HepG2 (cell line): ENCODE results near the gene PAK1. TPM values are rescaled to one million over a fixed set of nuclear protein-coding genes. Genes with fewer than 3 reads are reported as not detected.

Experiments
- ATAC-seq: fragments of 200-7000 bp; cut with Tn5 transposase; 3 replicates; pipeline ENCODE4 v1.9.1; 2020; ENCODE audit warnings: mild to moderate bottlenecking, moderate library complexity
- BruUV-seq: library from RNA; stranded (reverse); fragments of 400-500 nt; replicated peaks from 2 replicates; lab custom pipeline; 2021; lab: Mats Ljungman, UMichigan
- CTCF ChIA-PET: fragments of 300-600 bp; formaldehyde crosslinking; extraction: SDS; loops from one replicate; lab custom pipeline; 2021; ENCODE audit warnings: low total read pairs, inconsistent platforms, low intra/inter-chr PET ratio; lab: Yijun Ruan, JAX
- POLR2A ChIA-PET: fragments of 350-600 bp; sonication (Branson Sonifier 250); formaldehyde crosslinking; loops from one replicate; lab custom pipeline; 2020; ENCODE audit warnings: antibody characterized with exemption, inconsistent platforms; lab: Yijun Ruan, JAX
- DNase-seq: peaks from one replicate; pipeline ENCODE4 v3.0.0-alpha.2; 2015; ENCODE audit warnings: low spot score
- FAIRE-seq: peaks from 3 replicates; lab custom pipeline; 2011; peaks lifted over from hg19 to GRCh38; lab: Jason Lieb, UNC
- H2AFZ ChIP-seq: one replicate; pipeline ENCODE4 v1.6.1; 2011; ENCODE audit warnings: low read length, inconsistent platforms
- H3K27ac ChIP-seq: fragments of 300-600 bp; 3 replicates; pipeline ENCODE4 v1.8.0; 2011; ENCODE audit warnings: mixed run types, mild to moderate bottlenecking, mixed read lengths, low read length, inconsistent platforms; ENCODE audit not compliant: insufficient read depth; ENCODE audit errors: extremely low read length
- H3K27me3 ChIP-seq, 2 experiments: fragments of 200-600 bp in 1 of 2; 2 replicates in 1 of 2; 3 replicates in 1 of 2; pipeline versions ENCODE4 v1.6.0 to v1.8.0; 2011; ENCODE audit warnings: low read length in 2 of 2, mild to moderate bottlenecking in 2 of 2, moderate library complexity in 2 of 2, inconsistent platforms in 1 of 2; ENCODE audit not compliant: insufficient read depth in 2 of 2, control insufficient read depth in 1 of 2
- H3K36me3 ChIP-seq, 2 experiments: fragments of 200-600 bp in 1 of 2; replicated peaks in 1 of 2; 2 replicates in 1 of 2; 3 replicates in 1 of 2; pipeline versions ENCODE4 v1.5.1 to v1.8.0; 2011; ENCODE audit warnings: low read length in 2 of 2, inconsistent platforms in 1 of 2; ENCODE audit not compliant: insufficient read depth in 2 of 2, control insufficient read depth in 1 of 2
- H3K4me1 ChIP-seq: 2 replicates; pipeline ENCODE4 v1.5.1; 2012; ENCODE audit warnings: low read length, inconsistent platforms; ENCODE audit not compliant: insufficient read depth
- H3K4me2 ChIP-seq: 2 replicates; pipeline ENCODE4 v1.6.0; 2011; ENCODE audit warnings: low read depth, low read length, inconsistent platforms
- H3K4me3 ChIP-seq, 3 experiments: fragments of 200-600 bp in 1 of 3; sonication (generic), shearing (Covaris generic) in 1 of 3; replicated peaks in 1 of 3; 2 replicates each; pipeline ENCODE4 v1.5.1; 2011 to 2016; ENCODE audit warnings: low read length in 3 of 3, inconsistent platforms in 2 of 3, low read depth in 2 of 3, mild to moderate bottlenecking in 2 of 3, control low read depth in 1 of 3, mixed read lengths in 1 of 3; ENCODE audit not compliant: insufficient read depth in 1 of 3
- H3K79me2 ChIP-seq: one replicate; pipeline ENCODE4 v1.6.1; 2011; ENCODE audit warnings: low read length, inconsistent platforms; ENCODE audit not compliant: insufficient read depth
- H3K9ac ChIP-seq: 2 replicates; pipeline ENCODE4 v1.6.0; 2011; ENCODE audit warnings: mild to moderate bottlenecking, low read depth, low read length, inconsistent platforms; ENCODE audit not compliant: insufficient read depth
- H3K9me3 ChIP-seq: 2 replicates; pipeline ENCODE4 v1.5.1; 2012; ENCODE audit warnings: mild to moderate bottlenecking, low read length
- H4K20me1 ChIP-seq: 2 replicates; pipeline ENCODE4 v1.6.0; 2011; ENCODE audit warnings: inconsistent platforms, mild to moderate bottlenecking, low read length, moderate library complexity; ENCODE audit not compliant: insufficient read depth
- FOXC1 ChIP-seq: sonication (generic); formaldehyde crosslinking; IDR thresholded peaks from 2 replicates; pipeline ENCODE4 v1.8.0; 2022; ENCODE audit warnings: mild to moderate bottlenecking, missing genetic modification reagents, borderline replicate concordance
- HNRNPUL1 ChIP-seq: fragments of 200-400 bp; formaldehyde crosslinking; IDR thresholded peaks from 2 replicates; pipeline ENCODE4 v1.6.1; 2017; ENCODE audit warnings: low read depth, mild to moderate bottlenecking, low read length, moderate library complexity
- NPAS2 ChIP-seq: sonication (generic); formaldehyde crosslinking; IDR thresholded peaks from 2 replicates; pipeline ENCODE4 v1.8.0; 2022; ENCODE audit warnings: mild to moderate bottlenecking, missing genetic modification reagents, borderline replicate concordance
- RFX1 ChIP-seq: fragments of 450-650 bp; IDR thresholded peaks from 2 replicates; pipeline ENCODE4 v1.6.1; 2017
- WGBS: methylation state at CpG from one replicate; pipeline ENCODE4 v1.1.6; 2017; ENCODE audit warnings: low lambda C conversion rate; 5-methylcytosine and 5-hydroxymethylcytosine counted together
- in situ Hi-C: cut with HindIII; loops from 2 replicates; pipeline ENCODE4 v1.10.0; 2017; ENCODE audit warnings: low pct_unique_long_range_greater_than_20kb; ENCODE audit not compliant: extremely low pct_ligation_motif_present
- intact Hi-C: fragments of 100-400 bp; cut with micrococcal nuclease; formaldehyde crosslinking; loops from one replicate; pipeline ENCODE4 v1.10.0; 2022; ENCODE audit not compliant: unreplicated experiment
- polyA plus RNA-seq, 8 experiments: library from polyadenylated mRNA; depleted of rRNA in 3 of 8; stranded (reverse) in 7 of 8; unstranded in 1 of 8; fragments of >200 nt; fragmentation: Illumina TruSeq in 4 of 8; extraction: Trizol in 4 of 8; gene quantifications; 2 replicates each; pipeline versions ENCODE4 v1.2.1 to v1.2.3, GENCODE V29; 2011 to 2016; ENCODE audit warnings: low read depth in 4 of 8, missing spikeins in 1 of 8, mixed read lengths in 1 of 8; ENCODE audit not compliant: insufficient read depth in 1 of 8
- total RNA-seq, 5 experiments: library from RNA; depleted of rRNA; stranded (reverse); fragments of >200 nt; fragmentation: Illumina TruSeq; extraction: Trizol; gene quantifications; 2 replicates each; pipeline ENCODE4 v1.2.3, GENCODE V29; 2016; ENCODE audit warnings: low read depth in 1 of 5
- TF ChIP-seq, protein P1 (sequence below): sonication (generic); formaldehyde crosslinking; IDR thresholded peaks from 2 replicates; pipeline ENCODE4 v1.5.1; 2020; ENCODE audit warnings: missing genetic modification reagents, mild to moderate bottlenecking, borderline replicate concordance
- TF ChIP-seq, protein P2 (sequence below): sonication (generic); formaldehyde crosslinking; IDR thresholded peaks from 2 replicates; pipeline ENCODE4 v1.5.0; 2020; ENCODE audit warnings: mild to moderate bottlenecking, missing genetic modification reagents
- TF ChIP-seq, protein P3 (sequence below): sonication (generic); formaldehyde crosslinking; IDR thresholded peaks from 2 replicates; pipeline ENCODE4 v1.8.1; 2023; ENCODE audit warnings: mild to moderate bottlenecking, moderate library complexity, missing genetic modification reagents
- TF ChIP-seq, protein P4 (sequence below): sonication (generic); formaldehyde crosslinking; IDR thresholded peaks from 2 replicates; pipeline ENCODE4 v1.5.0; 2020; ENCODE audit warnings: mild to moderate bottlenecking, missing genetic modification reagents

The PAK1 gene
- total and polyA plus RNA-seq, 2 of the 13 experiments (the other 11 are each of a cell fraction or from before 2014, with no cell fraction given) = 1.5 to 4.3 TPM

DNA sequence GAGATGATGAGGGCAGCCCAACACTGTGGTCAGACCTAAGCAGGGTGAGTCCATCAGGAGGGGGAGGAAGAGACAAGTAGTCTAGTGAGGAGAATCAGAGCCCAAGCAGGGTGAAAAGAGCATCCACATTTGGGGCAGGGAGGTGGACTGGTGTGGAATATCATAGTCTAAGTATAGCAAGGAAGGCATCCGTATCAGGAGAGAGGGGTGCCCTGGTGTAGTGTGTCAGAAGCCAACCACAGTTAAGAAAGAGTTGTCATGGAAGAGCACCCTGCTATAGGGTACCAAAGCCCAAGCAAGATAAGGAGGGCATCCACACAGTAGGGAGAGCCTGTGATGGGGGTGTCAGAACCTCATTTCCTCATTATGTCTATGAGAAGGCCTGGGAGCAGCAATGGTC lies 45.3 kb downstream of the PAK1 start:
- CTCF ChIA-PET = no interaction called here
- WGBS = 86% methylated on average over 1 of the region's 1 CpG
- FAIRE-seq (no peak), DNase-seq (no peak), ATAC-seq (no peak)
- Histone ChIP-seq H3K79me2 (no peaks in the 10 kb centered on the region), H3K27ac (no peak overlapping the region), H3K4me2 (no peak overlapping the region), H4K20me1 (no peaks in the 10 kb centered on the region), H2AFZ (no peak overlapping the region), H3K9ac (no peak overlapping the region), H3K36me3 (no peaks in the 10 kb centered on the region), H3K27me3 (no peaks in the 10 kb centered on the region), H3K9me3 (no peaks in the 10 kb centered on the region), H3K4me1 (no peaks in the 10 kb centered on the region), H3K4me3 (no peak overlapping the region)
- TF ChIP-seq, protein P1, sequence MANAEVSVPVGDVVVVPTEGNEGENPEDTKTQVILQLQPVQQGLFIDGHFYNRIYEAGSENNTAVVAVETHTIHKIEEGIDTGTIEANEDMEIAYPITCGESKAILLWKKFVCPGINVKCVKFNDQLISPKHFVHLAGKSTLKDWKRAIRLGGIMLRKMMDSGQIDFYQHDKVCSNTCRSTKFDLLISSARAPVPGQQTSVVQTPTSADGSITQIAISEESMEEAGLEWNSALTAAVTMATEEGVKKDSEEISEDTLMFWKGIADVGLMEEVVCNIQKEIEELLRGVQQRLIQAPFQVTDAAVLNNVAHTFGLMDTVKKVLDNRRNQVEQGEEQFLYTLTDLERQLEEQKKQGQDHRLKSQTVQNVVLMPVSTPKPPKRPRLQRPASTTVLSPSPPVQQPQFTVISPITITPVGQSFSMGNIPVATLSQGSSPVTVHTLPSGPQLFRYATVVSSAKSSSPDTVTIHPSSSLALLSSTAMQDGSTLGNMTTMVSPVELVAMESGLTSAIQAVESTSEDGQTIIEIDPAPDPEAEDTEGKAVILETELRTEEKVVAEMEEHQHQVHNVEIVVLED (CRISPR knock-in tag) = no peak
- no peak for TF ChIP-seq HNRNPUL1
- POLR2A ChIA-PET = no interaction called here
- in situ Hi-C loops (no loop called here), intact Hi-C loops (no loop called here)
- no TSS peak for BruUV-seq

DNA sequence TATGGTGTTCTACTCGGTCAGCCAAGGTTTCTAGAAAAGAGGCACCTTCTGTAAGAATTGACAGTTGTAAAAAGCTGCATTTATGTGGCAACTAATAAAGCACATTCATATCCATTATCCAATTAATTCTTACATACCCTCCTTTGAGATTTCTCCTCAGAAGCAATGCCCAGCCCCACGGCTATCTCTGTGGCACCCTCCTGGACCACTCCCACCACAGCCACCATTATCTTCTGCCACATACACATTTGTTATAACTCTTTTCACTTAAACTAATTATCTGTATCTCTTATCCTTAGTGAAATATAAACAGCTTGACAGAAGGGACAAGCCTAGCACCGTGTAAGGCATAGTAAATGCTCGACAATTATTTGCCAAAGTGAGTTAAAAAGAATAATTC lies 48.5 kb downstream of the PAK1 start:
- no peak for FAIRE-seq
- H3K27ac ChIP-seq = no peak overlapping the region
- H4K20me1 ChIP-seq = no peaks in the 10 kb centered on the region
- H3K4me3 ChIP-seq = no peak overlapping the region
- 43% methylated on average over 4 of the region's 4 CpGs for WGBS
- CTCF ChIA-PET = no interaction called here
- intact Hi-C loops = no loop called here
- H3K36me3 ChIP-seq = no peaks in the 10 kb centered on the region
- H3K27me3 ChIP-seq = no peaks in the 10 kb centered on the region
- H3K4me1 ChIP-seq = no peaks in the 10 kb centered on the region
- BruUV-seq = no TSS peak
- H3K4me2 ChIP-seq = no peak overlapping the region
- no peak for DNase-seq
- ATAC-seq = no peak
- in situ Hi-C loops = no loop called here
- no peak overlapping the region for H2AFZ ChIP-seq
- POLR2A ChIA-PET = no interaction called here
- no peaks in the 10 kb centered on the region for H3K79me2 ChIP-seq
- no peak overlapping the region for H3K9ac ChIP-seq
- H3K9me3 ChIP-seq = no peaks in the 10 kb centered on the region
- TF ChIP-seq, protein P2, sequence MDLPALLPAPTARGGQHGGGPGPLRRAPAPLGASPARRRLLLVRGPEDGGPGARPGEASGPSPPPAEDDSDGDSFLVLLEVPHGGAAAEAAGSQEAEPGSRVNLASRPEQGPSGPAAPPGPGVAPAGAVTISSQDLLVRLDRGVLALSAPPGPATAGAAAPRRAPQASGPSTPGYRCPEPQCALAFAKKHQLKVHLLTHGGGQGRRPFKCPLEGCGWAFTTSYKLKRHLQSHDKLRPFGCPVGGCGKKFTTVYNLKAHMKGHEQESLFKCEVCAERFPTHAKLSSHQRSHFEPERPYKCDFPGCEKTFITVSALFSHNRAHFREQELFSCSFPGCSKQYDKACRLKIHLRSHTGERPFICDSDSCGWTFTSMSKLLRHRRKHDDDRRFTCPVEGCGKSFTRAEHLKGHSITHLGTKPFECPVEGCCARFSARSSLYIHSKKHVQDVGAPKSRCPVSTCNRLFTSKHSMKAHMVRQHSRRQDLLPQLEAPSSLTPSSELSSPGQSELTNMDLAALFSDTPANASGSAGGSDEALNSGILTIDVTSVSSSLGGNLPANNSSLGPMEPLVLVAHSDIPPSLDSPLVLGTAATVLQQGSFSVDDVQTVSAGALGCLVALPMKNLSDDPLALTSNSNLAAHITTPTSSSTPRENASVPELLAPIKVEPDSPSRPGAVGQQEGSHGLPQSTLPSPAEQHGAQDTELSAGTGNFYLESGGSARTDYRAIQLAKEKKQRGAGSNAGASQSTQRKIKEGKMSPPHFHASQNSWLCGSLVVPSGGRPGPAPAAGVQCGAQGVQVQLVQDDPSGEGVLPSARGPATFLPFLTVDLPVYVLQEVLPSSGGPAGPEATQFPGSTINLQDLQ (CRISPR knock-in tag) = no peak
- TF ChIP-seq RFX1 (no peak), FOXC1 (CRISPR knock-in tag) (no peak), NPAS2 (CRISPR knock-in tag) (no peak)
- TF ChIP-seq, protein P3, sequence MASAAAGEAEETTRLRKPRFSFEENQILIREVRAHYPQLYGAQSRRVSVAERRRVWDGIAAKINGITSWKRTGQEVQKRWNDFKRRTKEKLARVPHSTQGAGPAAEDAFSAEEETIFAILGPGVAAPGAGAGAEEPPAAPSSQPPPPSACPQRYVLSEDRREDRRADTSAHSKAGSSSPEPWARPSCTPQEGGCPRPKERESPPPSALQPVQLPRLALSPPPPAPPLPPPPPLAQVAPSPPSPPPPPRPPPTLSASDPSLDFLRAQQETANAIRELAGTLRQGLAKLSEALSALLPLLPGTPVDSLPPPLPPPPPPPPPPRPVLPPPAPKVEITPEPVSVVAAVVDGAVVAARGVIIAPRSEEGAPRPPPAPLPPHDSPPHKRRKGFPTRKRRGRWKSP (CRISPR knock-in tag) = no peak
- TF ChIP-seq, protein P4, sequence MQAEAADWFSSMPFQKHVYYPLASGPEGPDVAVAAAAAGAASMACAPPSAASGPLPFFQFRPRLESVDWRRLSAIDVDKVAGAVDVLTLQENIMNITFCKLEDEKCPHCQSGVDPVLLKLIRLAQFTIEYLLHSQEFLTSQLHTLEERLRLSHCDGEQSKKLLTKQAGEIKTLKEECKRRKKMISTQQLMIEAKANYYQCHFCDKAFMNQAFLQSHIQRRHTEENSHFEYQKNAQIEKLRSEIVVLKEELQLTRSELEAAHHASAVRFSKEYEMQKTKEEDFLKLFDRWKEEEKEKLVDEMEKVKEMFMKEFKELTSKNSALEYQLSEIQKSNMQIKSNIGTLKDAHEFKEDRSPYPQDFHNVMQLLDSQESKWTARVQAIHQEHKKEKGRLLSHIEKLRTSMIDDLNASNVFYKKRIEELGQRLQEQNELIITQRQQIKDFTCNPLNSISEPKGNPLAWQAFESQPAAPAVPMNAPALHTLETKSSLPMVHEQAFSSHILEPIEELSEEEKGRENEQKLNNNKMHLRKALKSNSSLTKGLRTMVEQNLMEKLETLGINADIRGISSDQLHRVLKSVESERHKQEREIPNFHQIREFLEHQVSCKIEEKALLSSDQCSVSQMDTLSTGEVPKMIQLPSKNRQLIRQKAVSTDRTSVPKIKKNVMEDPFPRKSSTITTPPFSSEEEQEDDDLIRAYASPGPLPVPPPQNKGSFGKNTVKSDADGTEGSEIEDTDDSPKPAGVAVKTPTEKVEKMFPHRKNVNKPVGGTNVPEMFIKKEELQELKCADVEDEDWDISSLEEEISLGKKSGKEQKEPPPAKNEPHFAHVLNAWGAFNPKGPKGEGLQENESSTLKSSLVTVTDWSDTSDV (CRISPR knock-in tag) = no peak
